Nucleus accumbens (tissue), 56 donors: Measurements from ENCODE around the gene OR10H5.
"Not testable (repeated sequence)": the region's sequence is repeated elsewhere in the genome, so short reads cannot be mapped to it uniquely, and the experiment has no call there.

Experiments used
- DNase-seq, 56 donors: peaks; one replicate each; lab custom pipeline; 2025; lab: John Stamatoyannopoulos, UW

The OR10H5 gene

GRCh38 chr19:15841875-15842569 is 54.6 kb downstream of the OR10H5 start:
- DNase-seq: no peak

- DNase-seq: no peak
Observed at GRCh38 chr19:15843203-15843893, 55.9 kb downstream of the OR10H5 start.

- DNase-seq: not testable (repeated sequence)
Observed at GRCh38 chr19:15843894-15844222, 56.4 kb downstream of the OR10H5 start.

- DNase-seq: no peak
Observed at GRCh38 chr19:15846923-15847322, 59.5 kb downstream of the OR10H5 start.

- no peak for DNase-seq
Observed at GRCh38 chr19:15850385-15850784, 62.9 kb downstream of the OR10H5 start.
